Erythroblast (primary cell): Measurements from ENCODE around the gene PTPN5.

ENCODE experiments used
- GATA1 ChIP-seq: IDR thresholded peaks from 2 replicates; pipeline ENCODE4 v1.6.1; 2011; ENCODE audit warnings: low read depth, mild to moderate bottlenecking, control low read depth, low read length, moderate library complexity
- POLR2A ChIP-seq: IDR thresholded peaks from 2 replicates; pipeline ENCODE4 v1.6.1; 2011; ENCODE audit warnings: mild to moderate bottlenecking, low read length

DNA sequence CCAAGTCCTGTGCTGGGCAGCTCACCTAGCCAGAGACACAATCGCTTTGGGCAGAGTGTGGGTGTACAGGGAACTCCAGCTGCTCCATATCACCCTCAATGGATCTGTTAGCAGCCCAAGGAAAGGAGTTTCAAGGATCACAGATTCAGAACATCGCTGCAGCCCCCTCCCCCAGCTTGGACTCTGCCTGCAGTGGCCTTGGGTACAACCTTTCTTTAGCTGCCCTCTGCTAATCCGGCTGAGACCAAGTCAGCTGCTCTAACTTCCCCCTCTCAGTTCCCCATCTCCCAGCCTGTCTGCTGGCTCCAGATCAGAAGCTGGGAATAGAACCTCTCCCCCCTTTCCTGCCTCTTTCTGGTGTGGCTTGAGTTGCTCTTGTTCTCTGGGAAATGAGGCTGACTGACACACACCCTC lies 91.7 kb downstream of the PTPN5 start:
- TF ChIP-seq POLR2A (no peak), GATA1 (no peak)
